Activated T-cell treated with anti-CD3 and anti-CD28 coated beads, Interleukin-2, amount 50 U/mL, for 72 hours (primary cell): ENCODE data around the gene CSH2. TPM values are rescaled to one million over a fixed set of nuclear protein-coding genes. Genes with fewer than 3 reads are reported as not detected.
"Not testable (repeated sequence)": the region's sequence is repeated elsewhere in the genome, so short reads cannot be mapped to it uniquely, and the experiment has no call there.

ENCODE experiments used
- ATAC-seq, 2 donors: fragments of 150-1000 bp; cut with Tn5 transposase; replicated peaks in 1 of 2; 2 replicates each; pipeline ENCODE4 v1.10.0; 2021; ENCODE audit warnings: moderate library complexity in 2 of 2, mild to moderate bottlenecking in 1 of 2
- DNase-seq, 2 donors: peaks; one replicate each; pipeline ENCODE4 v3.0.0; 2021 to 2022; ENCODE audit warnings: mixed read lengths in 1 of 2
- H3K27ac Mint-ChIP-seq: one replicate; pipeline ENCODE4 v1.8.0; 2022; ENCODE audit warnings: mild to moderate bottlenecking, moderate library complexity, mixed read lengths
- H3K27me3 Mint-ChIP-seq: one replicate; pipeline ENCODE4 v1.8.0; 2022; ENCODE audit warnings: low read depth, mixed read lengths
- H3K36me3 Mint-ChIP-seq, 2 donors: one replicate each; pipeline ENCODE4 v1.8.0; 2022; ENCODE audit warnings: mixed read lengths in 2 of 2, mild to moderate bottlenecking in 1 of 2; ENCODE audit not compliant: insufficient read depth in 2 of 2
- H3K4me1 Mint-ChIP-seq: one replicate; pipeline ENCODE4 v1.8.0; 2022; ENCODE audit warnings: low read depth, mixed read lengths
- H3K4me3 Mint-ChIP-seq, 2 donors: one replicate each; pipeline ENCODE4 v1.8.0; 2022; ENCODE audit warnings: mild to moderate bottlenecking in 2 of 2, mixed read lengths in 2 of 2, moderate library complexity in 2 of 2
- H3K9me3 Mint-ChIP-seq, 2 donors: one replicate each; pipeline ENCODE4 v1.8.0; 2022; ENCODE audit warnings: mixed read lengths in 2 of 2
- total RNA-seq, 2 donors: library from RNA; stranded (reverse); gene quantifications; one replicate each; pipeline ENCODE4 v1.2.3, GENCODE V29; 2022

Gene CSH2
- total RNA-seq: not detected

GRCh38 chr17:63873577-63873976 lies at the start of gene CSH2:
TSS of gene CSH2 (minus strand) at chr17:63873677. CDS start at chr17:63873614, 63 bp downstream.
- not testable (repeated sequence) for H3K27me3 Mint-ChIP-seq, H3K4me1 Mint-ChIP-seq, H3K4me3 Mint-ChIP-seq, H3K27ac Mint-ChIP-seq, H3K9me3 Mint-ChIP-seq, H3K36me3 Mint-ChIP-seq, DNase-seq, ATAC-seq

GRCh38 chr17:63922402-63922801 lies 48.9 kb upstream of the CSH2 start:
- not testable (repeated sequence) for H3K4me3 Mint-ChIP-seq, H3K27ac Mint-ChIP-seq, H3K9me3 Mint-ChIP-seq, H3K27me3 Mint-ChIP-seq, H3K36me3 Mint-ChIP-seq, ATAC-seq, DNase-seq, H3K4me1 Mint-ChIP-seq

- ATAC-seq, H3K4me1 Mint-ChIP-seq, DNase-seq, H3K27me3 Mint-ChIP-seq, H3K9me3 Mint-ChIP-seq, H3K36me3 Mint-ChIP-seq, H3K27ac Mint-ChIP-seq, H3K4me3 Mint-ChIP-seq: not testable (repeated sequence)
These were observed 47.3 kb upstream of the CSH2 start for GRCh38 chr17:63920779-63921178.

- ATAC-seq, DNase-seq, H3K27ac Mint-ChIP-seq, H3K27me3 Mint-ChIP-seq, H3K9me3 Mint-ChIP-seq, H3K36me3 Mint-ChIP-seq, H3K4me3 Mint-ChIP-seq, H3K4me1 Mint-ChIP-seq: not testable (repeated sequence)
These were observed 46.6 kb upstream of the CSH2 start for GRCh38 chr17:63920050-63920449.

- ATAC-seq (peak; percentile 94 to 95), DNase-seq (peak; percentile 71 to 80)
- Mint-ChIP-seq H3K36me3 (no peaks in the 10 kb centered on the region), H3K4me3 (no peak overlapping the region), H3K27ac (no peak overlapping the region), H3K27me3 (no peaks in the 10 kb centered on the region), H3K4me1 (peaks cover 7% of the 10 kb centered on the region), H3K9me3 (no peaks in the 10 kb centered on the region)
These were observed 45.8 kb upstream of the CSH2 start for GRCh38 chr17:63919311-63919723.

GRCh38 chr17:63918789-63919305 lies 45.4 kb upstream of the CSH2 start, which contains the start of gene GH1:
TSS of gene GH1 (minus strand) at chr17:63918839. CDS start at chr17:63918776, 63 bp downstream.
- not testable (repeated sequence) for H3K9me3 Mint-ChIP-seq, H3K4me3 Mint-ChIP-seq, DNase-seq, ATAC-seq, H3K27ac Mint-ChIP-seq, H3K4me1 Mint-ChIP-seq, H3K36me3 Mint-ChIP-seq, H3K27me3 Mint-ChIP-seq

- no peaks in the 10 kb centered on the region for H3K9me3 Mint-ChIP-seq
- peaks cover 7% of the 10 kb centered on the region for H3K4me1 Mint-ChIP-seq
- no peaks in the 10 kb centered on the region for H3K27me3 Mint-ChIP-seq
These were observed 44.8 kb upstream of the CSH2 start for GRCh38 chr17:63918305-63918704.

GRCh38 chr17:63917646-63918045 lies 44.2 kb upstream of the CSH2 start:
- Mint-ChIP-seq H3K4me1 (peaks cover 7% of the 10 kb centered on the region), H3K36me3 (no peaks in the 10 kb centered on the region), H3K9me3 (no peaks in the 10 kb centered on the region), H3K27ac (no peak overlapping the region), H3K27me3 (no peaks in the 10 kb centered on the region), H3K4me3 (no peak overlapping the region)
- DNase-seq: no peak
- no peak for ATAC-seq

More at GRCh38 chr17:63918305-63918704, 44.8 kb upstream of the CSH2 start:
- DNase-seq (no peak), ATAC-seq (no peak)
- Mint-ChIP-seq H3K4me3 (no peak overlapping the region), H3K27ac (no peak overlapping the region), H3K36me3 (no peaks in the 10 kb centered on the region)

GRCh38 chr17:63917206-63917605 lies 43.7 kb upstream of the CSH2 start:
- not testable (repeated sequence) for H3K4me1 Mint-ChIP-seq, ATAC-seq

GRCh38 chr17:63916566-63917185 lies 43.2 kb upstream of the CSH2 start:
- Mint-ChIP-seq H3K36me3 (no peaks in the 10 kb centered on the region), H3K4me3 (no peak overlapping the region), H3K9me3 (no peaks in the 10 kb centered on the region), H3K27me3 (no peaks in the 10 kb centered on the region), H3K27ac (no peak overlapping the region), H3K4me1 (peaks cover 13% of the 10 kb centered on the region)
- DNase-seq (no peak), ATAC-seq (no peak)

More at GRCh38 chr17:63917206-63917605, 43.7 kb upstream of the CSH2 start:
- not testable (repeated sequence) for DNase-seq, H3K9me3 Mint-ChIP-seq, H3K4me3 Mint-ChIP-seq, H3K36me3 Mint-ChIP-seq, H3K27ac Mint-ChIP-seq, H3K27me3 Mint-ChIP-seq

- H3K27ac Mint-ChIP-seq, H3K27me3 Mint-ChIP-seq: not testable (repeated sequence)
- peaks cover 17% of the 10 kb centered on the region for H3K4me1 Mint-ChIP-seq
These were observed 42.3 kb upstream of the CSH2 start for GRCh38 chr17:63915753-63916152.

GRCh38 chr17:63914471-63914870 lies 41.0 kb upstream of the CSH2 start:
- H3K4me3 Mint-ChIP-seq: no peak overlapping the region
- no peak overlapping the region for H3K27ac Mint-ChIP-seq
- no peaks in the 10 kb centered on the region for H3K9me3 Mint-ChIP-seq
- H3K36me3 Mint-ChIP-seq: no peaks in the 10 kb centered on the region
- no peaks in the 10 kb centered on the region for H3K27me3 Mint-ChIP-seq
- peaks cover 16% of the 10 kb centered on the region for H3K4me1 Mint-ChIP-seq
- ATAC-seq (no peak), DNase-seq (no peak)

More at GRCh38 chr17:63915753-63916152, 42.3 kb upstream of the CSH2 start:
- not testable (repeated sequence) for H3K9me3 Mint-ChIP-seq, ATAC-seq, H3K36me3 Mint-ChIP-seq, H3K4me3 Mint-ChIP-seq, DNase-seq

- H3K4me3 Mint-ChIP-seq: no peak overlapping the region
- H3K4me1 Mint-ChIP-seq: peaks cover 10% of the 10 kb centered on the region
- H3K27me3 Mint-ChIP-seq: no peaks in the 10 kb centered on the region
- peak; percentile 71 for DNase-seq
- peak; percentile 57 to 76 for ATAC-seq
- H3K9me3 Mint-ChIP-seq: no peaks in the 10 kb centered on the region
- H3K27ac Mint-ChIP-seq: no peak overlapping the region
- no peaks in the 10 kb centered on the region for H3K36me3 Mint-ChIP-seq
These were observed 38.2 kb upstream of the CSH2 start for GRCh38 chr17:63911657-63912100.
